PFSK-1 (cell line): ENCODE results near the gene CEP152.

Source experiments
- FOXP2 ChIP-seq: optimal IDR thresholded peaks from 2 replicates; pipeline ENCODE3; 2011; ENCODE audit warnings: borderline replicate concordance, control low read depth, inconsistent platforms; ENCODE audit not compliant: insufficient read depth; ENCODE audit errors: extremely low read length, extremely low read depth
- POLR2AphosphoS5 ChIP-seq: IDR thresholded peaks from 2 replicates; pipeline ENCODE4 v1.6.1; 2012; ENCODE audit warnings: low read depth, mild to moderate bottlenecking, control low read depth, low read length, moderate library complexity
- SIN3A ChIP-seq: IDR thresholded peaks from 2 replicates; pipeline ENCODE4 v1.6.1; 2012; ENCODE audit warnings: mild to moderate bottlenecking, low read length, moderate library complexity, borderline replicate concordance; ENCODE audit not compliant: insufficient read depth
- TAF1 ChIP-seq: IDR thresholded peaks from 2 replicates; pipeline ENCODE4 v1.6.1; 2012; ENCODE audit warnings: low read length, control low read depth, borderline replicate concordance; ENCODE audit not compliant: insufficient read depth
- TF ChIP-seq, protein P1 (sequence below), 2 experiments: IDR thresholded peaks; 2 replicates each; pipeline versions ENCODE4 v1.6.1 to v1.8.0; 2011 to 2012; ENCODE audit warnings: low read depth in 2 of 2, low read length in 2 of 2, control low read depth in 1 of 2, inconsistent platforms in 1 of 2, mild to moderate bottlenecking in 1 of 2, moderate library complexity in 1 of 2; ENCODE audit not compliant: insufficient read depth in 1 of 2

Gene CEP152

DNA sequence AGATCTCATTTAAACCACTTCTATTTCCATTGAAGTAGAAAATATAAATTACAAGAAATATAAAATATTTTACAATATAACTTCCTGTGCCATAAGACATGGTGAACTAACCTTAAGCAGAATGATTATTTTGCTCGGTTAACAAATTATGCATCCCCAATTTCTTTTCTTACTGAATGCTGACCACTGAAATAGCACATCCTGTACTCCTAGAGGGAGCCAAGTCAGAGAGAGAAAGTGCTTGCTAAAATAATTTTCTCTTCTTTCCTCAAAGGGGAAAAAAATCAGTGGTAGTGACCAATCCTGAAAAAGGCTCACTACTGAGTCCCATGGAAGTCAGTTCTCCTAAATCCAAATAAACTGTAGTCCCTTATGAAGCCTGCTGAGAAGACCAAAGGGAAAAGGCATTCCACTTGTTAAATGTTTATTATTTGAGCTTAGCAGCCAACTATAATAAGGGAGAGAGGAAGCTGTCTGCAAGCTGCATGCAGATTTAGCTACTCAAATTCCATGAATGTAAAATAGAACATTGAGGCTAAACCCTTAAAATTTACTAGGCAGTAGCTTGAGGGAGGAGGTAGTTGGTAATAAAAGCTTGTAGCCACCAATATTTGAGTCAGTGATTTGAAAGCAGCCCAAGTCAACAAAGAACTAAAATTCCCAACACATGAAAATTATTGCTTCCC, 33.1 kb downstream of the CEP152 start:
- TF ChIP-seq FOXP2 (no peak), TAF1 (no peak), POLR2AphosphoS5 (no peak), SIN3A (no peak)
- TF ChIP-seq, protein P1, sequence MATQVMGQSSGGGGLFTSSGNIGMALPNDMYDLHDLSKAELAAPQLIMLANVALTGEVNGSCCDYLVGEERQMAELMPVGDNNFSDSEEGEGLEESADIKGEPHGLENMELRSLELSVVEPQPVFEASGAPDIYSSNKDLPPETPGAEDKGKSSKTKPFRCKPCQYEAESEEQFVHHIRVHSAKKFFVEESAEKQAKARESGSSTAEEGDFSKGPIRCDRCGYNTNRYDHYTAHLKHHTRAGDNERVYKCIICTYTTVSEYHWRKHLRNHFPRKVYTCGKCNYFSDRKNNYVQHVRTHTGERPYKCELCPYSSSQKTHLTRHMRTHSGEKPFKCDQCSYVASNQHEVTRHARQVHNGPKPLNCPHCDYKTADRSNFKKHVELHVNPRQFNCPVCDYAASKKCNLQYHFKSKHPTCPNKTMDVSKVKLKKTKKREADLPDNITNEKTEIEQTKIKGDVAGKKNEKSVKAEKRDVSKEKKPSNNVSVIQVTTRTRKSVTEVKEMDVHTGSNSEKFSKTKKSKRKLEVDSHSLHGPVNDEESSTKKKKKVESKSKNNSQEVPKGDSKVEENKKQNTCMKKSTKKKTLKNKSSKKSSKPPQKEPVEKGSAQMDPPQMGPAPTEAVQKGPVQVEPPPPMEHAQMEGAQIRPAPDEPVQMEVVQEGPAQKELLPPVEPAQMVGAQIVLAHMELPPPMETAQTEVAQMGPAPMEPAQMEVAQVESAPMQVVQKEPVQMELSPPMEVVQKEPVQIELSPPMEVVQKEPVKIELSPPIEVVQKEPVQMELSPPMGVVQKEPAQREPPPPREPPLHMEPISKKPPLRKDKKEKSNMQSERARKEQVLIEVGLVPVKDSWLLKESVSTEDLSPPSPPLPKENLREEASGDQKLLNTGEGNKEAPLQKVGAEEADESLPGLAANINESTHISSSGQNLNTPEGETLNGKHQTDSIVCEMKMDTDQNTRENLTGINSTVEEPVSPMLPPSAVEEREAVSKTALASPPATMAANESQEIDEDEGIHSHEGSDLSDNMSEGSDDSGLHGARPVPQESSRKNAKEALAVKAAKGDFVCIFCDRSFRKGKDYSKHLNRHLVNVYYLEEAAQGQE (IDR thresholded peaks at IDR 0.05; ENCODE audit: insufficient read depth in 1 of 2, low read depth in 2 of 2, low read length in 2 of 2): no peak

DNA sequence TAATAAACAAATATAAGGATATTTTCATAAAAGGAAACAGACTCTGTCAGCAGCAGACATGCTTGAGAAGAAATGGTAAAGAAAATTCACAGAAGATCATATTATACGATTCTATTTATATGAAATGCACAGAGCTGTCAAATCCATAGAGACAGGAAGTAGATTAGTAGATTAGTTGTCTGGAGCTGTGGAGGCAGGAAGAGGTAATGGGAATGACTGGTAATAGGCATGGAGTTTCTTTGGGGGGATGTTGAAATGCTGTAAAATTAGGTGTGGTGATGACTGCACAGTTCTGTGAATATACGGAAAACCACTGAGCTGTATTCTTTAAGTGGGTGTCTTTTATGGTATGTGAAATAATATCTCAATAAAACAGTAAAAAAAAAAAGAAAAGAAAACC, 35.3 kb downstream of the CEP152 start:
- no peak for TF ChIP-seq SIN3A

DNA sequence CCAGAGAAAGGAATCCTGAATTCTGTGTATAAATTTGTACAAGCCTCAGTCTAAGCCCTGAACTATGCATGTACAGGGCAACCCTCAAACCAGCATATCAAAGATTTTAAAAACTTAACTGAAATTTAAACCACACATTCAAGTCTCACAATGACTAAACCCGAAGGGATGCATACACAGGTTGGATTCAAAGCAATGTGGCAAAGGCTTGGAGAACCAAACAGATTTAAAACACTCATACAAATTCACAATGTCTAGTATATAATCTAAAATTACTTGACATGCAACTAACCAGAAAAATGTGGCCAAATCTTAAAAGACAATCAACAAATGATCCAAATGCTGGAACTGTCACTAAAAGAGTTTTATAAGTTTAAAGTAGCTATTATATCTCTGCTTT, 36.4 kb downstream of the CEP152 start:
- TF ChIP-seq TAF1 (no peak), POLR2AphosphoS5 (no peak), SIN3A (no peak)
- TF ChIP-seq, protein P1 (IDR thresholded peaks at IDR 0.05; ENCODE audit: insufficient read depth in 1 of 2, low read depth in 2 of 2, low read length in 2 of 2): no peak

DNA sequence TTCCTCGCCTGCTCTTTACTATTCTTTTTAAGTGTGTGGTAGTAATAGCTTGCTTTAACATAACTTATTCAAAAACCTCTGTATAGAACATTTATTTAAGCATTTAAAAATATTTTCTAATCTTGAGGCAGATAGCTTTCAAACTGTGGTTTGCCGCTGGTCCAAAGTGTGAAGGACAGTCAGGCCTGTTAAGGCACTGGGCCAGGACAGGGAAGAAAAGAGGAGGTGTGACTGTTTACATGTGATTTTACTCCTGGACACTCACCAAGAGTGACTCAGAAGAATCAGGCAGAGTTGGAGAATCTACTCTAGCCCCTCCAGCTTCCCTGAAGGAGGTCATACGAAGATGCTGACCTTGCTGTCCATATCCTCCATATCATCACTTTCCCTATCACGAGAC, 44.7 kb downstream of the CEP152 start:
- TF ChIP-seq TAF1 (no peak), POLR2AphosphoS5 (no peak), FOXP2 (no peak), SIN3A (no peak)
- TF ChIP-seq, protein P1 (IDR thresholded peaks at IDR 0.05; ENCODE audit: insufficient read depth in 1 of 2, low read depth in 2 of 2, low read length in 2 of 2): no peak

DNA sequence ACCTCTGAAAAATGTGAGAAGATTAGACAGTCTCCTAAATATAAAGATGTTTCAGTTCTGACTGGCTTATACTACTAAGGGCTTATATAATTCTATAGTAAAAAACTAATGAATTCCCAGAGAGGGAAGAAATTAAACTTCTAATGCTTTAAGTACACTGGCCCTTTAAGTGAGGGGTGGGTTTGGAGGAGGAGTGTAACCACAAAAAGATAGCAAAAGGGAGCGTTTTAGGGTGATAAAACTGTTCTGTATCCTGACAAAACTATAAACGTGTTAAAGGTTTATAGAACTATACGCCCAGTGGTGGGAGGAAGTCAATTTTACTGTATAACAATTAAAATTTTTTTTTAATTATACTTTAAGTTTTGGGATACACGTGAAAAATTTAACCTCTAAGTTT, 45.8 kb downstream of the CEP152 start:
- TF ChIP-seq, protein P1 (IDR thresholded peaks at IDR 0.05; ENCODE audit: insufficient read depth in 1 of 2, low read depth in 2 of 2, low read length in 2 of 2): no peak
- TF ChIP-seq TAF1 (no peak), FOXP2 (no peak), SIN3A (no peak), POLR2AphosphoS5 (no peak)
